SK-N-SH (cell line): Measurements from ENCODE around the gene SLC10A7. TPM values are rescaled to one million over a fixed set of nuclear protein-coding genes. Genes with fewer than 3 reads are reported as not detected.

ENCODE experiments used
- CTCF ChIA-PET: fragments of 300-600, 350-600 bp; formaldehyde crosslinking; extraction: SDS; loops from one replicate; lab custom pipeline; 2021; lab: Yijun Ruan, JAX
- POLR2A ChIA-PET: fragments of 350-600 bp; sonication (Branson Sonifier 250); formaldehyde crosslinking; extraction: SDS; loops from one replicate; lab custom pipeline; 2020; ENCODE audit warnings: antibody characterized with exemption, inconsistent platforms; lab: Yijun Ruan, JAX
- DNase-seq: peaks from one replicate; pipeline ENCODE4 v3.0.0; 2012
- H2AFZ ChIP-seq: fragments of 200-600 bp; sonication (generic); 2 replicates; pipeline ENCODE4 v1.8.1; 2016; ENCODE audit warnings: antibody characterized with exemption, mild to moderate bottlenecking, low read depth
- H3F3A ChIP-seq: fragments of 200-600 bp; sonication (generic); replicated peaks from 2 replicates; pipeline ENCODE3; 2016; ENCODE audit warnings: antibody characterized with exemption, mild to moderate bottlenecking; ENCODE audit not compliant: insufficient read depth
- H3K27ac ChIP-seq, 2 experiments: fragments of 200-500 bp in 1 of 2; fragments of 200-600 bp in 1 of 2; sonication (Bioruptor generic) in 1 of 2; sonication (generic), shearing (Covaris generic) in 1 of 2; 2 replicates each; pipeline versions ENCODE4 v1.5.1 to v1.6.1; 2014 to 2016; ENCODE audit warnings: low read depth in 2 of 2, inconsistent platforms in 1 of 2, low read length in 1 of 2, mild to moderate bottlenecking in 1 of 2, mixed read lengths in 1 of 2
- H3K27me3 ChIP-seq: fragments of 200-600 bp; sonication (generic), shearing (Covaris generic); 2 replicates; pipeline ENCODE4 v1.6.1; 2016; ENCODE audit warnings: mixed run types; ENCODE audit not compliant: insufficient read depth
- H3K36me3 ChIP-seq, 2 experiments: fragments of 200-500 bp in 1 of 2; fragments of 200-600 bp in 1 of 2; sonication (Bioruptor generic) in 1 of 2; sonication (generic) in 1 of 2; replicated peaks in 1 of 2; 2 replicates each; pipeline versions ENCODE3 to v1.5.1; 2014 to 2016; ENCODE audit warnings: low read length in 1 of 2, mild to moderate bottlenecking in 1 of 2; ENCODE audit not compliant: insufficient read depth in 2 of 2, control insufficient read depth in 1 of 2
- H3K4me1 ChIP-seq, 2 experiments: fragments of 200-500 bp in 1 of 2; fragments of 200-600 bp in 1 of 2; sonication (Bioruptor generic) in 1 of 2; sonication (generic), shearing (Covaris generic) in 1 of 2; 2 replicates each; pipeline versions ENCODE4 v1.5.1 to v1.6.1; 2014 to 2016; ENCODE audit warnings: low read depth in 1 of 2, low read length in 1 of 2, mixed run types in 1 of 2; ENCODE audit not compliant: insufficient read depth in 2 of 2, control insufficient read depth in 1 of 2
- H3K4me2 ChIP-seq: fragments of 200-600 bp; sonication (generic), shearing (Covaris generic); 2 replicates; pipeline ENCODE4 v1.6.1; 2017; ENCODE audit warnings: mixed run types
- H3K4me3 ChIP-seq, 2 experiments: fragments of 200-500 bp in 1 of 2; fragments of 200-600 bp in 1 of 2; sonication (Bioruptor generic) in 1 of 2; sonication (generic), shearing (Covaris generic) in 1 of 2; 2 replicates each; pipeline versions ENCODE4 v1.5.1 to v1.8.1; 2014 to 2016; ENCODE audit warnings: low read depth in 2 of 2, inconsistent platforms in 1 of 2, low read length in 1 of 2, mild to moderate bottlenecking in 1 of 2, mixed read lengths in 1 of 2, moderate library complexity in 1 of 2
- H3K79me2 ChIP-seq: fragments of 200-600 bp; sonication (generic); 2 replicates; pipeline ENCODE4 v1.8.1; 2017; ENCODE audit warnings: mild to moderate bottlenecking; ENCODE audit not compliant: insufficient read depth
- H3K9ac ChIP-seq: fragments of 200-600 bp; sonication (generic); 2 replicates; pipeline ENCODE4 v1.6.1; 2017; ENCODE audit warnings: mixed run types
- H3K9me2 ChIP-seq: fragments of 200-600 bp; sonication (generic); 2 replicates; pipeline ENCODE4 v1.6.1; 2017; ENCODE audit warnings: mixed run types
- H3K9me3 ChIP-seq: fragments of 200-600 bp; sonication (generic); 2 replicates; pipeline ENCODE4 v1.6.1; 2017; ENCODE audit warnings: mixed run types, mild to moderate bottlenecking, moderate library complexity
- H4K20me1 ChIP-seq: fragments of 200-600 bp; sonication (generic); 2 replicates; pipeline ENCODE4 v1.6.1; 2017; ENCODE audit warnings: mild to moderate bottlenecking, mixed run types; ENCODE audit not compliant: insufficient read depth
- CHD2 ChIP-seq: fragments of 150-350 bp; IDR thresholded peaks from 2 replicates; pipeline ENCODE4 v1.6.1; 2018; ENCODE audit warnings: low read length; ENCODE audit not compliant: partially characterized antibody
- ELF1 ChIP-seq: IDR thresholded peaks from 2 replicates; pipeline ENCODE4 v1.4.0; 2012
- EZH2phosphoT487 ChIP-seq: fragments of 200-600 bp; sonication (generic); IDR thresholded peaks from 2 replicates; pipeline ENCODE4 v1.6.1; 2017; ENCODE audit warnings: low read depth, mixed run types, mild to moderate bottlenecking, antibody characterized with exemption, moderate library complexity, borderline replicate concordance
- FOSL2 ChIP-seq: IDR thresholded peaks from 2 replicates; pipeline ENCODE4 v1.4.0; 2012; ENCODE audit warnings: low read depth, mild to moderate bottlenecking, moderate library complexity, borderline replicate concordance
- FOXM1 ChIP-seq: IDR thresholded peaks from 2 replicates; pipeline ENCODE4 v1.4.0; 2012; ENCODE audit warnings: low read depth, mild to moderate bottlenecking
- GABPA ChIP-seq: IDR thresholded peaks from 2 replicates; pipeline ENCODE4 v1.4.0; 2012; ENCODE audit warnings: low read depth, mild to moderate bottlenecking
- GATA2 ChIP-seq: sonication (generic); formaldehyde crosslinking; IDR thresholded peaks from 2 replicates; pipeline ENCODE4 v1.5.0; 2020; ENCODE audit warnings: mild to moderate bottlenecking, missing genetic modification reagents
- NFIC ChIP-seq: IDR thresholded peaks from 2 replicates; pipeline ENCODE4 v1.4.0; 2012; ENCODE audit warnings: borderline replicate concordance
- POLR2AphosphoS5 ChIP-seq: IDR thresholded peaks from 2 replicates; pipeline ENCODE4 v1.6.1; 2012; ENCODE audit warnings: low read depth, low read length
- RCOR1 ChIP-seq: fragments of 150-350 bp; IDR thresholded peaks from 2 replicates; pipeline ENCODE4 v1.6.1; 2017; ENCODE audit warnings: antibody characterized with exemption, low read length
- RFX5 ChIP-seq: IDR thresholded peaks from 2 replicates; pipeline ENCODE4 v1.6.1; 2012; ENCODE audit warnings: mild to moderate bottlenecking, improper control_type of control experiment, low read length
- RXRA ChIP-seq: IDR thresholded peaks from 2 replicates; pipeline ENCODE4 v1.4.0; 2012; ENCODE audit warnings: low read depth, mild to moderate bottlenecking, borderline replicate concordance
- TAF1 ChIP-seq: IDR thresholded peaks from 2 replicates; pipeline ENCODE4 v1.6.1; 2012; ENCODE audit warnings: low read depth, mild to moderate bottlenecking, low read length, moderate library complexity, borderline replicate concordance
- TEAD4 ChIP-seq: IDR thresholded peaks from 2 replicates; pipeline ENCODE4 v1.4.0; 2012; ENCODE audit warnings: mild to moderate bottlenecking, borderline replicate concordance; ENCODE audit not compliant: insufficient read depth
- YY1 ChIP-seq: IDR thresholded peaks from 2 replicates; pipeline ENCODE4 v1.4.0; 2012; ENCODE audit warnings: low read depth, mild to moderate bottlenecking
- WGBS: methylation state at CpG from one replicate; pipeline ENCODE4 v1.1.6; 2017; ENCODE audit warnings: low lambda C conversion rate; 5-methylcytosine and 5-hydroxymethylcytosine counted together
- polyA plus RNA-seq, 3 experiments: library from polyadenylated mRNA; depleted of rRNA; stranded (reverse); fragments of >200 nt; gene quantifications; 2 replicates each; pipeline ENCODE4 v1.2.3, GENCODE V29; 2012
- TF ChIP-seq, protein P1 (sequence below): IDR thresholded peaks from 2 replicates; pipeline ENCODE4 v1.6.1; 2012; ENCODE audit warnings: mild to moderate bottlenecking, low read depth, low read length, moderate library complexity
- TF ChIP-seq, protein P2 (sequence below): fragments of 200-600 bp; sonication (generic); IDR thresholded peaks from 2 replicates; pipeline ENCODE4 v1.6.1; 2017; ENCODE audit warnings: antibody characterized with exemption, mild to moderate bottlenecking, moderate library complexity

Gene SLC10A7
- polyA plus RNA-seq, 1 of the 3 experiments (the other 2 are of a cell fraction): 3.3 TPM

DNA sequence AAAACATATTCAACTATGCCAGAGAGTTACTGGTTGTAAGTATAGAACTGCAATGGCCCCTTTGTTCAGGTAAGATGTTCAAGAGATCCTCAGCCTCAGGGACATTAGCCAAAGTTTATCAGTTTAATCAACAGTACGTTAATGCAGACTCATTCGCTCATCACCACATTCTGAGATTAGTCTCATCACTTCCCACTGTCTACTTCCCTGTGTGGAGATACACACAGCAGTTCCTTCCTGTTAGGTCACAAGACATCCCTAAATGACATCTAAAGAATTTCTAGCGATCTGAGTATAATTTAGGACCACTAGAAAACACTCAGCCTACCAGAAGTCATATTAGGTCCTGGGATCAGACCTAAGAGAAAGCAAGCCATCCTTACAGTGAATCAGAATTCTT, 10.4 kb downstream of the SLC10A7 start:
- Histone ChIP-seq H4K20me1 (no peaks in the 10 kb centered on the region), H3K9me2 (no peaks in the 10 kb centered on the region), H3K27ac (no peak overlapping the region), H2AFZ (no peak overlapping the region), H3K9me3 (no peaks in the 10 kb centered on the region), H3K79me2 (no peaks in the 10 kb centered on the region), H3K9ac (no peak overlapping the region), H3F3A (peaks cover 4% of the 10 kb centered on the region), H3K4me3 (no peak overlapping the region), H3K27me3 (no peaks in the 10 kb centered on the region), H3K4me2 (no peak overlapping the region), H3K4me1 (peaks cover 0 to 5% of the 10 kb centered on the region in 2 experiments; a peak in 1 of 4 replicates), H3K36me3 (peaks cover 2 to 10% of the 10 kb centered on the region in 2 experiments)
- TF ChIP-seq POLR2AphosphoS5: no peak
- no peak for TF ChIP-seq RCOR1
- TF ChIP-seq TEAD4: no peak
- no peak for TF ChIP-seq TAF1
- TF ChIP-seq ELF1: no peak
- TF ChIP-seq RFX5: no peak
- TF ChIP-seq CHD2: no peak
- no peak for TF ChIP-seq RXRA
- TF ChIP-seq, protein P1, sequence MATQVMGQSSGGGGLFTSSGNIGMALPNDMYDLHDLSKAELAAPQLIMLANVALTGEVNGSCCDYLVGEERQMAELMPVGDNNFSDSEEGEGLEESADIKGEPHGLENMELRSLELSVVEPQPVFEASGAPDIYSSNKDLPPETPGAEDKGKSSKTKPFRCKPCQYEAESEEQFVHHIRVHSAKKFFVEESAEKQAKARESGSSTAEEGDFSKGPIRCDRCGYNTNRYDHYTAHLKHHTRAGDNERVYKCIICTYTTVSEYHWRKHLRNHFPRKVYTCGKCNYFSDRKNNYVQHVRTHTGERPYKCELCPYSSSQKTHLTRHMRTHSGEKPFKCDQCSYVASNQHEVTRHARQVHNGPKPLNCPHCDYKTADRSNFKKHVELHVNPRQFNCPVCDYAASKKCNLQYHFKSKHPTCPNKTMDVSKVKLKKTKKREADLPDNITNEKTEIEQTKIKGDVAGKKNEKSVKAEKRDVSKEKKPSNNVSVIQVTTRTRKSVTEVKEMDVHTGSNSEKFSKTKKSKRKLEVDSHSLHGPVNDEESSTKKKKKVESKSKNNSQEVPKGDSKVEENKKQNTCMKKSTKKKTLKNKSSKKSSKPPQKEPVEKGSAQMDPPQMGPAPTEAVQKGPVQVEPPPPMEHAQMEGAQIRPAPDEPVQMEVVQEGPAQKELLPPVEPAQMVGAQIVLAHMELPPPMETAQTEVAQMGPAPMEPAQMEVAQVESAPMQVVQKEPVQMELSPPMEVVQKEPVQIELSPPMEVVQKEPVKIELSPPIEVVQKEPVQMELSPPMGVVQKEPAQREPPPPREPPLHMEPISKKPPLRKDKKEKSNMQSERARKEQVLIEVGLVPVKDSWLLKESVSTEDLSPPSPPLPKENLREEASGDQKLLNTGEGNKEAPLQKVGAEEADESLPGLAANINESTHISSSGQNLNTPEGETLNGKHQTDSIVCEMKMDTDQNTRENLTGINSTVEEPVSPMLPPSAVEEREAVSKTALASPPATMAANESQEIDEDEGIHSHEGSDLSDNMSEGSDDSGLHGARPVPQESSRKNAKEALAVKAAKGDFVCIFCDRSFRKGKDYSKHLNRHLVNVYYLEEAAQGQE: no peak
- no peak for TF ChIP-seq FOXM1
- TF ChIP-seq FOSL2: no peak
- TF ChIP-seq GABPA: no peak
- TF ChIP-seq EZH2phosphoT487: no peak
- TF ChIP-seq, protein P2, sequence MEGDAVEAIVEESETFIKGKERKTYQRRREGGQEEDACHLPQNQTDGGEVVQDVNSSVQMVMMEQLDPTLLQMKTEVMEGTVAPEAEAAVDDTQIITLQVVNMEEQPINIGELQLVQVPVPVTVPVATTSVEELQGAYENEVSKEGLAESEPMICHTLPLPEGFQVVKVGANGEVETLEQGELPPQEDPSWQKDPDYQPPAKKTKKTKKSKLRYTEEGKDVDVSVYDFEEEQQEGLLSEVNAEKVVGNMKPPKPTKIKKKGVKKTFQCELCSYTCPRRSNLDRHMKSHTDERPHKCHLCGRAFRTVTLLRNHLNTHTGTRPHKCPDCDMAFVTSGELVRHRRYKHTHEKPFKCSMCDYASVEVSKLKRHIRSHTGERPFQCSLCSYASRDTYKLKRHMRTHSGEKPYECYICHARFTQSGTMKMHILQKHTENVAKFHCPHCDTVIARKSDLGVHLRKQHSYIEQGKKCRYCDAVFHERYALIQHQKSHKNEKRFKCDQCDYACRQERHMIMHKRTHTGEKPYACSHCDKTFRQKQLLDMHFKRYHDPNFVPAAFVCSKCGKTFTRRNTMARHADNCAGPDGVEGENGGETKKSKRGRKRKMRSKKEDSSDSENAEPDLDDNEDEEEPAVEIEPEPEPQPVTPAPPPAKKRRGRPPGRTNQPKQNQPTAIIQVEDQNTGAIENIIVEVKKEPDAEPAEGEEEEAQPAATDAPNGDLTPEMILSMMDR: no peak
- no peak for TF ChIP-seq GATA2 (CRISPR knock-in tag)
- no peak for TF ChIP-seq NFIC
- TF ChIP-seq YY1: no peak
- WGBS: 59% methylated on average over 3 of the region's 3 CpGs
- ChIA-PET CTCF (interaction anchor here (1.1 kb wide), 1 partner anchor 154 kb away, joined by 3 read pairs; no protein-coding TSS in a partner anchor), POLR2A (no interaction called here)
- no peak for DNase-seq
